SK-N-SH (cell line): ENCODE data around the gene PPP2R5C.

Experiments
- CHD2 ChIP-seq: fragments of 150-350 bp; IDR thresholded peaks from 2 replicates; pipeline ENCODE4 v1.6.1; 2018; ENCODE audit warnings: low read length; ENCODE audit not compliant: partially characterized antibody
- CTCF ChIP-seq: fragments of 200-600 bp; sonication (generic); IDR thresholded peaks from 2 replicates; pipeline ENCODE4 v1.6.1; 2017; ENCODE audit warnings: antibody characterized with exemption, mild to moderate bottlenecking, moderate library complexity
- EP300 ChIP-seq, 2 experiments: IDR thresholded peaks; 2 replicates each; pipeline versions ENCODE4 v1.4.0 to v1.6.1; 2012; ENCODE audit warnings: borderline replicate concordance in 1 of 2, low read depth in 1 of 2, low read length in 1 of 2
- FOXM1 ChIP-seq: IDR thresholded peaks from 2 replicates; pipeline ENCODE4 v1.4.0; 2012; ENCODE audit warnings: low read depth, mild to moderate bottlenecking
- MAX ChIP-seq: IDR thresholded peaks from 2 replicates; pipeline ENCODE4 v1.4.0; 2012; ENCODE audit warnings: low read depth
- NFIC ChIP-seq: IDR thresholded peaks from 2 replicates; pipeline ENCODE4 v1.4.0; 2012; ENCODE audit warnings: borderline replicate concordance
- POLR2AphosphoS5 ChIP-seq: IDR thresholded peaks from 2 replicates; pipeline ENCODE4 v1.6.1; 2012; ENCODE audit warnings: low read depth, low read length
- RAD21 ChIP-seq: IDR thresholded peaks from 2 replicates; pipeline ENCODE4 v1.6.1; 2012; ENCODE audit warnings: mild to moderate bottlenecking, low read length
- REST ChIP-seq: IDR thresholded peaks from 2 replicates; pipeline ENCODE4 v1.6.1; 2012; ENCODE audit warnings: mild to moderate bottlenecking, low read depth, low read length, moderate library complexity
- RFX5 ChIP-seq: IDR thresholded peaks from 2 replicates; pipeline ENCODE4 v1.6.1; 2012; ENCODE audit warnings: mild to moderate bottlenecking, improper control_type of control experiment, low read length
- RXRA ChIP-seq: IDR thresholded peaks from 2 replicates; pipeline ENCODE4 v1.4.0; 2012; ENCODE audit warnings: low read depth, mild to moderate bottlenecking, borderline replicate concordance
- TEAD4 ChIP-seq: IDR thresholded peaks from 2 replicates; pipeline ENCODE4 v1.4.0; 2012; ENCODE audit warnings: mild to moderate bottlenecking, borderline replicate concordance; ENCODE audit not compliant: insufficient read depth

GRCh38 chr14:101740981-101741380 is 20.5 kb upstream of the PPP2R5C start:
- no peak for TF ChIP-seq RXRA
- no peak for TF ChIP-seq RAD21
- TF ChIP-seq RFX5 = no peak
- no peak for TF ChIP-seq EP300 (IDR thresholded peaks at IDR 0.05; ENCODE audit: borderline replicate concordance in 1 of 2, low read depth in 1 of 2, low read length in 1 of 2)
- no peak for TF ChIP-seq CTCF
- TF ChIP-seq CHD2 = no peak
- TF ChIP-seq NFIC = no peak
- TF ChIP-seq MAX = no peak
- TF ChIP-seq FOXM1 = no peak
- TF ChIP-seq REST = no peak
- TF ChIP-seq POLR2AphosphoS5 = no peak
- no peak for TF ChIP-seq TEAD4
